Measurements from ENCODE around the gene GHDC.
"Not testable (repeated sequence)": the region's sequence is repeated elsewhere in the genome, so short reads cannot be mapped to it uniquely, and the experiment has no call there.

GHDC gene

GRCh38 chr17:42146911-42147607 is 47.2 kb downstream of the GHDC start:
- DNase-seq, result no peak

GRCh38 chr17:42143138-42143537 is 51.2 kb downstream of the GHDC start:
- not testable (repeated sequence) for DNase-seq

DNA sequence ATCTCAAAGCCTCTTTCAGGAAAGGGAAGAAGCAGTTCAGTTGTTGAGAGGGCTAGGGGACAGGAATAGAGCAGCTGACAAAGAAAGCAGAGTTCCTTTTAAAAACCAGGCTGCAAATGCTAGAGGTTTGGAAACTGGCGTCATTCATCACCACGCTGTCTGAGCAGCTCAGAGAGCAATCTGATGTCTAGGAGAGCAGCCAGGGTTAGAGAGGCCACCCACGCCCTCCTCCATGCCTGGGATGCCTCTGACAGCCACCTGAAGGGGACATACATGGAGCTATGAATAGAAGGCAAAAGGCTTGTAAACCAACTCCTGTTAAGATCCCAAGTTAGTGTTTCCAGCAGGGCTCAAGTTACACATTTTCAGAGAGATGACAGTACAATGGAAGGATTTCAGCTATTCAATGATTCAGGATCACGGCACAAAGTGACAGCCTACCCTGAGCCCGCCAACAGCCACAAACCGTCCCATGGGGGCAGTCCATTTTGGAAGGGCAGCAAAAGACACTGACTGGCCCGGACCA is 51.9 kb downstream of the GHDC start:
- peak; percentile 58 for DNase-seq

DNA sequence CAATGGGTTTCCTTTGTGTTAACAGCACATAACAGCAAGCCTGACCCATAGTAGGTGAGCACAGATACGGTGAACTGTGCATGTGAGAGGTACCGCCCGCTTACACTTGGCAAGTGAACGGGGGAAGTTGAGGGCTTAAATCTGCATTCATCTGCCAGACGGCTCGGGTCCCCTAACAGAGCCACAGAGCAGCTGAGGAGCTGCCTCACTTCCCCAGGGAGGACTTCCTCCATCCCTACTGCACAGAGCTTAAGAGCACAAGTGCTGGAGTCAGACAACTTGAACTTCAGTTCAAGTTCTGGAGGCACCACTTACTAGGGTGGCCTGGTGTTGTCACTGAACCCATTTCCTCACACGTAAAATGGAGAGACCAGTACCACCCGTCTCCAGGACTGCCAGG is 52.9 kb downstream of the GHDC start:
- no peak for DNase-seq

DNA sequence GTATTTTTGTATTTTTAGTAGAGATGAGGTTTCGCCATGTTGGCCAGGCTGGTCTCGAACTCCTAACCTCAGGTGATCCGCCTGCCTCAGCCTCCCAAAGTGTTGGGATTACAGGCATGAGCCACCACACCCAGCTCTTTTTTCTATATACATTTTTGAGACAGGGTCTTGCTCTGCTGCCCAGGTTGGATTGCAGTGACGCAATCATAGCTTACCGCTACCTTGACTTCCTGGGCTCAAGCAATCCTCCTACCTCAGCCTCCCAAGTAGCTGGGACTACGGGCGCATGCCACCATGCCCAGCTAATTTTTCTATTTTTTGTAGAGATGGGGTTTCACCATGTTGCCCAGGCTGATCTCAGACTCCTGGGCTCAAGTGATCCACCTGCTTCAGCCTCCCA is 53.6 kb downstream of the GHDC start:
- DNase-seq, result not testable (repeated sequence)
